K562 (cell line): ENCODE results near the gene WNT2. TPM values are rescaled to one million over a fixed set of nuclear protein-coding genes. Genes with fewer than 3 reads are reported as not detected.

ENCODE experiments used
- ATAC-seq: fragments of 200-7000 bp; cut with Tn5 transposase; 3 replicates; pipeline ENCODE4 v1.9.1; 2020; ENCODE audit warnings: moderate library complexity
- BruUV-seq: library from RNA; stranded (reverse); fragments of 400-500 nt; replicated peaks from 2 replicates; lab custom pipeline; 2021; lab: Mats Ljungman, UMichigan
- CTCF ChIA-PET: fragments of 300-600 bp; formaldehyde crosslinking; extraction: SDS; loops from one replicate; lab custom pipeline; 2021; ENCODE audit warnings: low intra/inter-chr PET ratio; lab: Yijun Ruan, JAX
- POLR2A ChIA-PET: fragments of 300-600, 350-650 bp; sonication (Branson Sonifier 250); formaldehyde crosslinking; extraction: SDS; loops from one replicate; lab custom pipeline; 2021; ENCODE audit warnings: antibody characterized with exemption, inconsistent platforms; lab: Yijun Ruan, JAX
- DNase-seq, 4 experiments: peaks; one replicate each; pipeline versions ENCODE4 v3.0.0 to v3.0.0-alpha.2; 2011 to 2018; ENCODE audit warnings: low spot score in 3 of 4, mixed read lengths in 3 of 4; ENCODE audit errors: extremely low read depth in 1 of 4
- FAIRE-seq: peaks from 2 replicates; lab custom pipeline; 2011; peaks lifted over from hg19 to GRCh38; lab: Jason Lieb, UNC
- H2AFZ ChIP-seq: 2 replicates; pipeline ENCODE4 v1.6.0; 2011; ENCODE audit warnings: low read depth, low read length, control low read depth, inconsistent platforms
- H3K27ac ChIP-seq: fragments of 200-600 bp; 3 replicates; pipeline ENCODE4 v1.8.0; 2011; ENCODE audit warnings: low read depth, mild to moderate bottlenecking, control low read depth, inconsistent platforms, low read length, moderate library complexity, mixed read lengths; ENCODE audit errors: extremely low read depth
- H3K27me3 ChIP-seq, 2 experiments: fragments of 300-600 bp in 1 of 2; 2 replicates in 1 of 2; 3 replicates in 1 of 2; pipeline versions ENCODE4 v1.6.0 to v1.8.0; 2011; ENCODE audit warnings: inconsistent platforms in 2 of 2, low read length in 2 of 2, mild to moderate bottlenecking in 1 of 2, mixed read lengths in 1 of 2, moderate library complexity in 1 of 2; ENCODE audit not compliant: control insufficient read depth in 2 of 2, insufficient read depth in 2 of 2
- H3K36me3 ChIP-seq: fragments of 300-600 bp; 3 replicates; pipeline ENCODE4 v1.8.0; 2011; ENCODE audit warnings: mild to moderate bottlenecking, low read length, inconsistent platforms; ENCODE audit not compliant: control insufficient read depth, insufficient read depth
- H3K4me1 ChIP-seq, 2 experiments: fragments of 200-600 bp in 1 of 2; replicated peaks in 1 of 2; 2 replicates in 1 of 2; 3 replicates in 1 of 2; pipeline versions ENCODE4 v1.5.1 to v1.8.0; 2011; ENCODE audit warnings: inconsistent platforms in 2 of 2, low read length in 2 of 2, mild to moderate bottlenecking in 1 of 2, mixed read lengths in 1 of 2, moderate library complexity in 1 of 2; ENCODE audit not compliant: control insufficient read depth in 2 of 2, insufficient read depth in 2 of 2
- H3K4me2 ChIP-seq: 2 replicates; pipeline ENCODE4 v1.6.1; 2011; ENCODE audit warnings: low read length, control low read depth, inconsistent platforms, mixed read lengths; ENCODE audit not compliant: insufficient read depth
- H3K4me3 ChIP-seq: fragments of 200-600 bp; sonication (generic), shearing (Covaris generic); 2 replicates; pipeline ENCODE4 v1.5.1; 2016; ENCODE audit warnings: control low read depth, inconsistent platforms
- H3K79me2 ChIP-seq: fragments of 200-600 bp; 3 replicates; pipeline ENCODE4 v1.8.0; 2011; ENCODE audit warnings: low read length, inconsistent platforms; ENCODE audit not compliant: control insufficient read depth, insufficient read depth
- H3K9ac ChIP-seq, 2 experiments: 2 replicates each; pipeline versions ENCODE4 v1.6.0 to v1.6.1; 2011; ENCODE audit warnings: low read depth in 2 of 2, low read length in 2 of 2, control low read depth in 1 of 2, inconsistent platforms in 1 of 2, mild to moderate bottlenecking in 1 of 2, mixed read lengths in 1 of 2; ENCODE audit not compliant: insufficient read depth in 1 of 2
- H3K9me1 ChIP-seq: one replicate; pipeline ENCODE4 v1.6.0; 2011; ENCODE audit warnings: inconsistent platforms, mild to moderate bottlenecking, low read length, moderate library complexity; ENCODE audit not compliant: control insufficient read depth, insufficient read depth
- H3K9me3 ChIP-seq: replicated peaks from 2 replicates; pipeline ENCODE4 v1.5.1; 2011; ENCODE audit warnings: low read depth, low read length, inconsistent platforms; ENCODE audit not compliant: control insufficient read depth, insufficient read depth
- H4K20me1 ChIP-seq: replicated peaks from 2 replicates; pipeline ENCODE4 v1.6.1; 2011; ENCODE audit warnings: low read length, inconsistent platforms, mixed read lengths; ENCODE audit not compliant: control insufficient read depth, insufficient read depth
- ESRRB ChIP-seq: fragments of 250-450 bp; sonication (Bioruptor Pico); IDR thresholded peaks from 2 replicates; pipeline ENCODE4 v1.5.0; 2020; ENCODE audit warnings: mild to moderate bottlenecking, moderate library complexity, borderline replicate concordance
- HMGN3 ChIP-seq: IDR thresholded peaks from 2 replicates; pipeline ENCODE4 v1.6.1; 2011; ENCODE audit warnings: borderline replicate concordance, low read depth, mild to moderate bottlenecking, mixed read lengths, low read length; ENCODE audit not compliant: insufficient read length; ENCODE audit errors: extremely low read depth
- POLR2G ChIP-seq: fragments of 200-400 bp; formaldehyde crosslinking; IDR thresholded peaks from 2 replicates; pipeline ENCODE4 v1.6.1; 2017; ENCODE audit warnings: low read depth, mild to moderate bottlenecking, antibody characterized with exemption, low read length, moderate library complexity
- WGBS: fragments of 100-300 bp; shearing (Covaris generic); methylation state at CpG from one replicate; pipeline ENCODE4 v1.1.6; 2016; ENCODE audit warnings: low coverage, mixed read lengths; ENCODE audit not compliant: insufficient coverage; ENCODE audit errors: missing lambda C conversion rate; 5-methylcytosine and 5-hydroxymethylcytosine counted together
- in situ Hi-C: fragments of 300-500 bp; cut with MboI; formaldehyde crosslinking; loops from 4 replicates; pipeline ENCODE4 v1.15.0; 2018; ENCODE audit warnings: inconsistent platforms, mixed read lengths
- intact Hi-C: fragments of 100-400 bp; cut with micrococcal nuclease; formaldehyde crosslinking; loops from 2 replicates; pipeline ENCODE4 v1.14.2; 2022
- polyA plus RNA-seq, 8 experiments: library from polyadenylated mRNA; depleted of rRNA in 4 of 8; stranded (reverse) in 5 of 8; unstranded in 3 of 8; fragments of >200 nt; fragmentation: Nextera tagmentation in 2 of 8; fragmentation: Illumina TruSeq in 1 of 8; extraction: Ambion mirVana in 2 of 8; extraction: Trizol in 1 of 8; gene quantifications; 2 replicates each; pipeline versions ENCODE4 v1.2.1 to v1.2.3, GENCODE V29; 2011 to 2014; ENCODE audit warnings: inconsistent platforms in 1 of 8, missing spikeins in 1 of 8
- small RNA-seq: library from RNA; depleted of rRNA; stranded (forward); fragments of <200 nt; gene quantifications from one replicate; pipeline ENCODE3, GENCODE V24; 2014
- total RNA-seq, 7 experiments: library from RNA; depleted of rRNA in 6 of 7; stranded (reverse); fragments of >200 nt in 6 of 7; fragmentation: Illumina TruSeq in 2 of 7; extraction: Trizol in 2 of 7; gene quantifications; 2 replicates each; pipeline versions ENCODE4 v1.2.1 to v1.2.3, GENCODE V29; 2011 to 2021; ENCODE audit warnings: low replicate concordance in 1 of 7

The WNT2 gene
- total and polyA plus RNA-seq, 9 of the 15 experiments (the other 6 are each of a cell fraction or from before 2014, with no cell fraction given), result 0.04 TPM; not detected in 8

DNA sequence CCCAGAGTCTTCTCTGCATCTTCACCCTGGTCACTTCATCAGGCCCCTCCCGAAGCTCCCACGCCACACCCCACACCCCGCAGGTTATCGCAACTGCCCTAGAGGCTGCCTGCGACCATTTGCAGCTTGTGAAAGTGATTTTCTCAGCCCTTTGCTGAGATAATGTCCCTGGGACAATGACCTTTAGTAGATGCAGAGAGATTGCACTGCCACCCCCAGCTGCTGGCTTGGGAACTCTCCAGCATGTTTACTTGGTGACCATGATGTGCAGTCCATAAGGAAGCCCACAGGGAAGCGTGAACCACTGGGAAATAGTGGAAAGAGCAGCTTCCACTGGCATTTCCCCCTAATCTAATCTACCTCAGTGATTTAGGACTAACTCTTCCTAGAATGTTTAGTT, 97.3 kb downstream of the WNT2 start:
- in situ Hi-C loops, result no loop called here
- Histone ChIP-seq H3K9ac (no peak overlapping the region), H3K79me2 (no peaks in the 10 kb centered on the region), H3K4me3 (no peak overlapping the region), H4K20me1 (no peaks in the 10 kb centered on the region), H3K9me1 (no peaks in the 10 kb centered on the region), H3K27ac (no peak overlapping the region), H3K36me3 (peaks cover 54% of the 10 kb centered on the region; the same call in 2 of the 3 replicates), H3K27me3 (no peaks in the 10 kb centered on the region), H3K4me1 (peaks cover 0 to 12% of the 10 kb centered on the region in 2 experiments; a peak in 3 of 5 replicates), H2AFZ (no peak overlapping the region), H3K4me2 (no peak overlapping the region), H3K9me3 (no peaks in the 10 kb centered on the region)
- ATAC-seq (peak; percentile 41), FAIRE-seq (no peak), DNase-seq (no peak)
- no peak for TF ChIP-seq HMGN3
- TF ChIP-seq ESRRB (CRISPR knock-in tag), result no peak
- TF ChIP-seq POLR2G, result 0 out of 2 replicates have a peak, but pooled peaks have one; percentile 3
- 62% methylated on average over 6 of the region's 6 CpGs for WGBS
- ChIA-PET POLR2A (interaction anchor here (0.8 to 1.3 kb wide), 2 partner anchors 35 to 70 kb away, joined by 3 read pairs; no protein-coding TSS in a partner anchor), CTCF (no interaction called here)
- intact Hi-C loops, result no loop called here
- no TSS peak for BruUV-seq

Small RNA genes within 50 kb of the gene (small RNA-seq; reads per million reads assigned to genes)
- gene MTCYBP6, result not detected

Other genes with a start within 250 kb of the WNT2 start
- 0.16 TPM in 1 of 2 replicates, not detected in the other for gene ASZ1, start 104.4 kb upstream of the WNT2 start, total RNA-seq (2014; rRNA removed)
- not detected in 2 replicates for gene ASZ1, start 104.4 kb upstream of the WNT2 start, total RNA-seq (2014; rRNA removed; fragmentation: Illumina TruSeq; extraction: Trizol)
- gene ASZ1, start 104.4 kb upstream of the WNT2 start, total RNA-seq (2015; rRNA removed; fragmentation: Illumina TruSeq; extraction: Trizol), result not detected in 2 replicates
- gene ASZ1, start 104.4 kb upstream of the WNT2 start, total RNA-seq (2021), result not detected in 2 replicates
- gene ASZ1, start 104.4 kb upstream of the WNT2 start, polyA plus RNA-seq (2011; rRNA removed), result not detected in 2 replicates
- gene ASZ1, start 104.4 kb upstream of the WNT2 start, polyA plus RNA-seq (2014; fragmentation: Illumina TruSeq; extraction: Trizol), result not detected in 2 replicates
- not detected for gene ASZ1, start 104.4 kb upstream of the WNT2 start, polyA plus RNA-seq (2014; fragmentation: Nextera tagmentation; extraction: Ambion mirVana)
- gene ASZ1, start 104.4 kb upstream of the WNT2 start, polyA plus RNA-seq (2014; rRNA removed), result not detected in 2 replicates
- not detected in 2 replicates for gene CFTR, start 157.0 kb upstream of the WNT2 start, total RNA-seq (2014; rRNA removed)
- not detected in 2 replicates for gene CFTR, start 157.0 kb upstream of the WNT2 start, total RNA-seq (2014; rRNA removed; fragmentation: Illumina TruSeq; extraction: Trizol)
- gene CFTR, start 157.0 kb upstream of the WNT2 start, total RNA-seq (2015; rRNA removed; fragmentation: Illumina TruSeq; extraction: Trizol), result not detected in 2 replicates
- gene CFTR, start 157.0 kb upstream of the WNT2 start, total RNA-seq (2021), result 0.07 and 0.20 TPM in 2 replicates
- 0.01 TPM in 1 of 2 replicates, not detected in the other for gene CFTR, start 157.0 kb upstream of the WNT2 start, polyA plus RNA-seq (2011; rRNA removed)
- not detected in 2 replicates for gene CFTR, start 157.0 kb upstream of the WNT2 start, polyA plus RNA-seq (2014; fragmentation: Illumina TruSeq; extraction: Trizol)
- not detected for gene CFTR, start 157.0 kb upstream of the WNT2 start, polyA plus RNA-seq (2014; fragmentation: Nextera tagmentation; extraction: Ambion mirVana)
- not detected in 2 replicates for gene CFTR, start 157.0 kb upstream of the WNT2 start, polyA plus RNA-seq (2014; rRNA removed)